Karpas-422 (cell line): Measurements from ENCODE around the gene ZNF346. TPM values are rescaled to one million over a fixed set of nuclear protein-coding genes. Genes with fewer than 3 reads are reported as not detected.

Experiments
- DNase-seq: peaks from one replicate; pipeline ENCODE4 v3.0.0-alpha.2; 2015
- H2AFZ ChIP-seq: fragments of 200-600 bp; sonication (generic); 2 replicates; pipeline ENCODE4 v1.6.1; 2014; ENCODE audit warnings: antibody characterized with exemption, low read length, mixed read lengths
- H3K27ac ChIP-seq: fragments of 200-600 bp; sonication (generic); 2 replicates; pipeline ENCODE4 v1.5.1; 2014; ENCODE audit warnings: mild to moderate bottlenecking, low read length, moderate library complexity
- H3K27me3 ChIP-seq: fragments of 200-600 bp; sonication (generic); 2 replicates; pipeline ENCODE4 v1.6.1; 2014; ENCODE audit warnings: low read length, mixed read lengths
- H3K36me3 ChIP-seq: fragments of 200-600 bp; sonication (generic); 2 replicates; pipeline ENCODE4 v1.6.1; 2014; ENCODE audit warnings: low read length, mixed read lengths; ENCODE audit not compliant: insufficient read depth
- H3K4me1 ChIP-seq: fragments of 200-600 bp; sonication (generic); 2 replicates; pipeline ENCODE4 v1.6.1; 2014; ENCODE audit warnings: mild to moderate bottlenecking, low read length, mixed read lengths
- H3K4me2 ChIP-seq: fragments of 200-600 bp; sonication (generic); 2 replicates; pipeline ENCODE4 v1.6.1; 2014; ENCODE audit warnings: low read length, low read depth, mild to moderate bottlenecking; ENCODE audit not compliant: poor library complexity, severe bottlenecking
- H3K4me3 ChIP-seq: fragments of 200-600 bp; sonication (generic); 2 replicates; pipeline ENCODE4 v1.5.1; 2014; ENCODE audit warnings: mild to moderate bottlenecking, antibody characterized with exemption, low read length, mixed read lengths
- H3K79me2 ChIP-seq: fragments of 200-600 bp; sonication (generic); 2 replicates; pipeline ENCODE4 v1.6.1; 2014; ENCODE audit warnings: mild to moderate bottlenecking, low read length, mixed read lengths
- H3K9ac ChIP-seq: fragments of 200-600 bp; sonication (generic); 2 replicates; pipeline ENCODE4 v1.6.0; 2014; ENCODE audit warnings: low read length
- H3K9me2 ChIP-seq: fragments of 200-600 bp; sonication (generic), shearing (Covaris generic); replicated peaks from 2 replicates; pipeline ENCODE4 v1.6.0; 2014; ENCODE audit warnings: mild to moderate bottlenecking, low read length, moderate library complexity; ENCODE audit not compliant: insufficient read depth
- H3K9me3 ChIP-seq: fragments of 300-700, 200-600 bp; sonication (generic); 2 replicates; pipeline ENCODE4 v1.6.1; 2014; ENCODE audit warnings: low read length, mixed read lengths
- H4K20me1 ChIP-seq: fragments of 200-600 bp; sonication (generic); 2 replicates; pipeline ENCODE4 v1.6.1; 2014; ENCODE audit warnings: mild to moderate bottlenecking, antibody characterized with exemption, low read length, low read depth; ENCODE audit not compliant: insufficient read depth
- total RNA-seq: library from RNA; depleted of rRNA; stranded (reverse); fragments of >200 nt; shearing (Covaris generic); gene quantifications from 2 replicates; pipeline ENCODE4 v1.2.3, GENCODE V29; 2014; ENCODE audit warnings: low replicate concordance

The ZNF346 gene
- total RNA-seq, 1 experiment from 2014 or later: 35.5 TPM

DNA sequence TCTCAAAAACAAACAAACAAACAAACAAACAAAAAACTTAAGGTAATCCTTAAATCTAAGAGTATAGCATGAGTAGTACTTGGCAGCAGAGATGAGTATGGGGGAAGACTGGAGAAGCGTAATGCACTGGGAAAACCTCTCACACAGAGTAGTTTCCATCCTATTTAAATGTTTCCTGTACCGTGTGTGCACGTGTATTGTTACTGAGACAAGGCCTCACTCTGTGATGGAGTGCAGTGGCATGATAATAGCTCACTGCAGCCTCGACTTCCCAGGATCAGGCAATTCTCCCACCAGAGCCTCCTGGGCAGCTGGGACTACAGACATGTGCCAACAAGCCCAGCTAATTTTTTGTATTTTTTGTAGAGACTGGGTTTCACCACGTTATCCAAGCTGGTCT, 18.8 kb upstream of the ZNF346 start:
- Histone ChIP-seq H3K79me2 (peaks cover 78% of the 10 kb centered on the region), H2AFZ (no peak overlapping the region), H3K4me3 (no peak overlapping the region), H3K27ac (no peak overlapping the region), H3K36me3 (peaks cover 18% of the 10 kb centered on the region; the same call in 1 of the 2 replicates), H3K4me1 (peaks cover 25% of the 10 kb centered on the region), H3K9me3 (no peaks in the 10 kb centered on the region), H3K27me3 (no peaks in the 10 kb centered on the region), H3K9me2 (no peaks in the 10 kb centered on the region), H4K20me1 (peaks cover 15% of the 10 kb centered on the region), H3K9ac (no peak overlapping the region), H3K4me2 (peak overlapping the region; percentile 97)
- DNase-seq: no peak

DNA sequence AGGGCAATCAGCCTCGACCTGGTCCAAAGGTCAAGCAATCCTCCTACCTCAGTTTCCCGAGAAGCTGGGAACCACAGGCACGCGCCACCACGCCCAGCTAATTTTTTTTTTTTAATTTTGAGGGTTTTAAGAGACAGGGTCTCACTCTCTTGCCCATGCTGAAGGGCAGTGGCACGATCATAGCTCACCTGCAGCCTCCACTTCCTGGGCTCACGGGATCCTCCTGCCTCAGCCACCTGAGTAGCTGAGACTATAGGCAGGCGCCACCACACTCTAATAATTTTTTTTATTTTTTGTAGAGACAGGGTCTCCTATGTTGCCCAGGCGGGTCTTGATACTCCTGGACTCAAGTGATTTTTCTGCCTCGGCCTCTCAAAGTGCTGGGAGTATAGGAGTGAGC, 17.5 kb upstream of the ZNF346 start:
- H3K79me2 ChIP-seq: peaks cover 65% of the 10 kb centered on the region
- DNase-seq: no peak
- peaks cover 25% of the 10 kb centered on the region for H3K4me1 ChIP-seq
- no peak overlapping the region for H3K27ac ChIP-seq
- H3K9ac ChIP-seq: peak overlapping the region; percentile 94
- peaks cover 11% of the 10 kb centered on the region for H4K20me1 ChIP-seq
- no peaks in the 10 kb centered on the region for H3K9me3 ChIP-seq
- H3K27me3 ChIP-seq: no peaks in the 10 kb centered on the region
- H3K4me2 ChIP-seq: peak overlapping the region; percentile 97
- peak overlapping the region; percentile 84 for H3K4me3 ChIP-seq
- H3K9me2 ChIP-seq: no peaks in the 10 kb centered on the region
- H3K36me3 ChIP-seq: peaks cover 18% of the 10 kb centered on the region; the same call in 1 of the 2 replicates
- H2AFZ ChIP-seq: no peak overlapping the region

DNA sequence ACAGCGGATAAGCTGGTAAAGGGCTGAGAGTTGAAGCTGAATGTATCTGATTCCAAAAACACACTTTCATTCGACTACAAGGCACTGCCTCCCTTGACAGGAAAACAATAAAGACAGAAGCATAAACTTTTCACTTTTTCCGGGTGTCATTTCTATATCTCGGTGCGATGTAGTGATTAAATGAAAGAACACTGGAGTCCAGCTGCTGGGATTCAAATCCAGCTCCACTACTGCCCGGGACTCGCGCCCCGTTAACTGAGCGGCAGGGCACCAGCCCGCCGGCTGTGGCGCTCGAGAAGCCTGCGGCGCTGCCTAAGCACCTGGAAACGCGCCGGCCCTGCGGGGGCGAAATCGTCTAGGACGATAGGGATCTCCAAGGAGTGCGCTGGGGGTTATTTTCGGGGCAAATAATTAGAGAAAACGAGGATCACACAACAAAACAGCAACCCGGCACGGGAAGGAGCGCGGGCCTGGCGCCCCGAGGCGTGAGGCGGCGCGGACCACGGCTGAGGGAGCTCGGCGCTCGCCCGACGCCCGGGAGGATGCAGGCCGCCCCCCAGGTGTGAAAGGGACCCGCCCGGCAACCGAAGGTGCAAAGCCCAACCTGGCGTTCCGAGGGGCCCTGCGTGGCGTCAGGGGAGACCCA, 16.8 kb upstream of the ZNF346 start:
- peaks cover 18% of the 10 kb centered on the region; the same call in 1 of the 2 replicates for H3K36me3 ChIP-seq
- no peaks in the 10 kb centered on the region for H3K27me3 ChIP-seq
- DNase-seq: peak; percentile 86
- peak overlapping the region; percentile 97 for H3K4me2 ChIP-seq
- peak overlapping the region; percentile 94 for H3K9ac ChIP-seq
- H4K20me1 ChIP-seq: peaks cover 11% of the 10 kb centered on the region
- H3K4me3 ChIP-seq: peak overlapping the region; percentile 84
- H3K27ac ChIP-seq: peak overlapping the region; percentile 75
- H3K4me1 ChIP-seq: peaks cover 25% of the 10 kb centered on the region
- peak overlapping the region; percentile 61; the same call in 1 of the 2 replicates for H2AFZ ChIP-seq
- no peaks in the 10 kb centered on the region for H3K9me2 ChIP-seq
- H3K9me3 ChIP-seq: no peaks in the 10 kb centered on the region
- H3K79me2 ChIP-seq: peaks cover 58% of the 10 kb centered on the region

DNA sequence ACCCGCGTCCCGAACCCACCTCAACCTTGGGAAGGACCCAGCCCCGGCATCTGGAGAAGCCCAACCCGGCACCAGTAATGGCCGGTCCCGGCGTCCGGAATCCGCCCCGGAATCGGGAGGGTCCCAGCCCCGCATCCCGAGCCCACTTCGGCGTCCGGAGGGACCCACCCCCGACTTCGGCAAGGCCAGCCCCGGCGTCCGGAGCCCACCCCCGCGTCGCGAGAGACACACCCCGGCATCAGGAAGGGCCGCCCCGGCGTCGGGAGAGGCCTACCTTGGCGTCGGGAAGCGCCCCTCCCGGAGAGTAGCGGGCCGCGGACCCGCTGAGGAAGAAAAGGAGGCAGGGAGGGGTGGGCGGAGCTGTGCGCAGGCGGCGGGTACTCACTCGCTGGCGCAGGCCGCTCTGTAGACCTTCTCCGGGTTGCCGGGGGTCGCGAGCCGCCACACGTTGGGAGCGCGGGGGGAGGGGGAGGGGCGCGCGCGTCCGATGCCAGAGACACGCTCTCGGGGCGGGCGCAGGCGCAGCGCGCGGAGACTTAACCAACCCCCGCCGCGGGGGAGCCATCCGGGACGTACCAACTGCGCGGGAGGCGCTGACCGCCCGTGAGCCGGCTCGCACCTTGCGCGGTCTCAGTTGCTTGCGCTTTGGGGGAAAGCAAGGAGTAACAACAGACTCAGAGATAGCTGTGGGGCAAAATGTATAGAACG, 16.1 kb upstream of the ZNF346 start, which contains the start of gene UIMC1:
Gene UIMC1, minus strand, starts transcription at position 515 of the 708 bp plus-strand sequence. CDS start 24,164 bp downstream, outside the sequence.
- Histone ChIP-seq H3K4me3 (peak within 1 kb of the TSS; percentile 84), H3K4me1 (peaks cover 25% of the 10 kb centered on the region), H3K27me3 (no peaks in the 10 kb centered on the region), H2AFZ (peak within 1 kb of the TSS; percentile 61), H4K20me1 (peaks cover 11% of the 10 kb centered on the region), H3K9me3 (no peaks in the 10 kb centered on the region), H3K36me3 (peaks cover 14% of the 10 kb centered on the region; the same call in 1 of the 2 replicates), H3K79me2 (peaks cover 51% of the 10 kb centered on the region), H3K9ac (peak within 1 kb of the TSS; percentile 94), H3K9me2 (no peaks in the 10 kb centered on the region), H3K27ac (peak within 1 kb of the TSS; percentile 75), H3K4me2 (peak within 1 kb of the TSS; percentile 97)
- DNase-seq: peak; percentile 98

DNA sequence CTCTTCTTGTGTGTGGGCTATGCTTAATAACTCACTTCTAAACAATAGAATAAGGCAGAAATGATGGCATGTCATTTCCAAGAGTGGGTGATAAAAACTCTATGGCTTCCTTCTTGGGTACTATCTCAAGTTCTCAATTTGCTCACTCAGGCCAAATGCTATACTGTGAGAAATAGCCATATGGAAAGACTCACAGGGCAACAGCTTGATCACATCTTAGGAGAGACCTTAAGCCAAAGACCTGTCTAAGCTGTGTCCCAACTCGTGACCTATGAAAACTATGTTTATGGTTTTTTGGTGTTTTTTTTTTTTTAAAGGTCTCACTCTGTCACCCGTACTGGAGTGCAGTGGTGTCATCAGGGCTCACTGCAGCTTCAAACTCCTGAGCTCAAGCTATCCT, 13.8 kb upstream of the ZNF346 start:
- H3K79me2 ChIP-seq: peaks cover 28% of the 10 kb centered on the region
- no peak overlapping the region for H3K9ac ChIP-seq
- H3K27me3 ChIP-seq: no peaks in the 10 kb centered on the region
- H4K20me1 ChIP-seq: peaks cover 11% of the 10 kb centered on the region
- DNase-seq: no peak
- peaks cover 25% of the 10 kb centered on the region for H3K4me1 ChIP-seq
- no peaks in the 10 kb centered on the region for H3K9me2 ChIP-seq
- H3K4me3 ChIP-seq: no peak overlapping the region
- H3K27ac ChIP-seq: no peak overlapping the region
- H3K36me3 ChIP-seq: peaks cover 6% of the 10 kb centered on the region; the same call in 1 of the 2 replicates
- H3K4me2 ChIP-seq: no peak overlapping the region
- no peaks in the 10 kb centered on the region for H3K9me3 ChIP-seq
- H2AFZ ChIP-seq: no peak overlapping the region

DNA sequence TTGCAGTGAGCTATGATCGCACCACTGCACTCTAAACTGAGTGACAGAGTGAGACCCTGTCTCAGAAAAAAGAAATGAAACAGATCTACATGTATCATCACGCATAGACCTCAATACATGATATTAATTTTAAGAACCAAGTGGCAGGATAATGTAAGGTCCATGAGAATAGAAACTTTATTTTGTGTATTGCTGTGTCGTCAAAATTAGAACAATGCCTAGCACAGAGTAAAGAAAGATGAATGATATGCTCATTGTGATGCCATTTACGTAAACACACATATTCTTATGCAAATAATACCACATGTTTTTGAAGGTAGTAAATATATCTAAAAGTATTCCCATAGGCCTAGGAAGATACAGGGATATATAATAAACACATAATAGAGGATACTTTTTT, 12.3 kb upstream of the ZNF346 start:
- Histone ChIP-seq H3K9me2 (no peaks in the 10 kb centered on the region), H3K9ac (no peak overlapping the region), H4K20me1 (peaks cover 9% of the 10 kb centered on the region), H3K79me2 (peaks cover 13% of the 10 kb centered on the region), H3K27me3 (no peaks in the 10 kb centered on the region), H3K9me3 (no peaks in the 10 kb centered on the region), H3K4me1 (peaks cover 11% of the 10 kb centered on the region), H3K27ac (no peak overlapping the region), H3K4me3 (no peak overlapping the region), H3K4me2 (no peak overlapping the region), H2AFZ (no peak overlapping the region), H3K36me3 (no peaks in the 10 kb centered on the region)
- DNase-seq: no peak

DNA sequence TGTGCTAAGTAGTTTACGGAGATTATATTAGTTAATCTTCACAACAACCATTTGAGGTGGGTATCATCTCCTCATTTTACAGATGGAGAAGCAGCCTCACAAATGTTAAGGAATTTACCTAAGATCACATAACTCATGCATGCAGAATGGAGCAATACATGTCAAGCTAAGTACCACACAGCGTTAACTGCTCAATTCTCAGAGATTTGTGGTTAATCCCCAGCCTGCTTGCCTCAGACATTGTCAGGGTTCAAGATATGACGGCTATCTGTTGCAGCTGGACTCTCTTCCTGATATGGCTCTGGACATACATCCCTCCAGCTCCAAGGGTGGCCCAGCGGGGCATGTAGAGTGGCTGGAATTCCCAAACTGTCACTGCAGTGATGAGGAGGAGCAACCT, 7.3 kb upstream of the ZNF346 start:
- no peak for DNase-seq
- no peaks in the 10 kb centered on the region; the same call in 1 of the 2 replicates for H3K4me1 ChIP-seq
- H4K20me1 ChIP-seq: no peaks in the 10 kb centered on the region
- H3K9ac ChIP-seq: no peak overlapping the region
- no peaks in the 10 kb centered on the region for H3K36me3 ChIP-seq
- H3K79me2 ChIP-seq: no peaks in the 10 kb centered on the region
- no peak overlapping the region for H3K4me3 ChIP-seq
- H3K9me3 ChIP-seq: no peaks in the 10 kb centered on the region
- no peak overlapping the region for H2AFZ ChIP-seq
- H3K4me2 ChIP-seq: no peak overlapping the region
- no peaks in the 10 kb centered on the region for H3K27me3 ChIP-seq
- no peak overlapping the region for H3K27ac ChIP-seq
- no peaks in the 10 kb centered on the region for H3K9me2 ChIP-seq

DNA sequence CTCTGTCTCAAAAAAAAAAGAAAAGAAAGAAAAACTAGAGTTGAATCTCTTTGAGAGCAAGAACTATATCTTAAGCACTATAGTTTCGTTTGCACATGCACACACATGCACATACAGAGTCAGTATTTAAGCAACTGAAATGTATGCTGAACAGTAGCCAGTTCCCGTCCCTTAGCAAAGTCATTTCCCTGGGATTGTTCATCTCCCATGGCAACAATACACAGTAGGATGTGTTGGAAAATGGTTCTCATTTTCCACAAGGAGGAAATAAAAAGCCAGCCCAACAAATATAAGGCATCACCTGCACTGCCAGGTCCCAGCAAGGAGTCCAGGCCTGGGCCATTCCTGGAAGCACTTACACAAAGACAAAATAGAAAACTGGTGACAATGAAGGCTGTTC, 4.2 kb upstream of the ZNF346 start:
- Histone ChIP-seq H2AFZ (no peak overlapping the region), H3K36me3 (no peaks in the 10 kb centered on the region), H3K27me3 (no peaks in the 10 kb centered on the region), H3K4me2 (no peak overlapping the region), H3K9me3 (no peaks in the 10 kb centered on the region), H3K27ac (no peak overlapping the region), H3K4me1 (peaks cover 11% of the 10 kb centered on the region), H3K9me2 (no peaks in the 10 kb centered on the region), H4K20me1 (no peaks in the 10 kb centered on the region), H3K79me2 (peaks cover 22% of the 10 kb centered on the region), H3K4me3 (no peak overlapping the region), H3K9ac (no peak overlapping the region)
- no peak for DNase-seq
